ENCODE measurements around the gene QPRT.

The QPRT gene

GRCh38 chr16:29710227-29711219, 31.5 kb downstream of the QPRT start (continued):
- TF ChIP-seq ZNF26 (tag by site-specific recombination; IDR thresholded peaks at IDR 0.05) (no peak), PRDM1 (tag by site-specific recombination; IDR thresholded peaks at IDR 0.05) (peak; percentile 69; the same call in 1 of the 2 replicates), ZNF555 (tag by site-specific recombination; conservative IDR thresholded peaks at IDR 0.05) (no peak), ZNF624 (tag by site-specific recombination; IDR thresholded peaks at IDR 0.05) (no peak), ZNF350 (tag by site-specific recombination; IDR thresholded peaks at IDR 0.05) (no peak), ZEB2 (tag by site-specific recombination; IDR thresholded peaks at IDR 0.05) (no peak), ZNF571 (tag by site-specific recombination; IDR thresholded peaks at IDR 0.05) (no peak), ZXDB (tag by site-specific recombination; IDR thresholded peaks at IDR 0.05) (0 out of 2 replicates have a peak, but pooled peaks have one; percentile 18), ZNF610 (tag by site-specific recombination; IDR thresholded peaks at IDR 0.05; ENCODE audit: borderline replicate concordance) (no peak), ZNF654 (tag by site-specific recombination; IDR thresholded peaks at IDR 0.05; ENCODE audit: low read depth) (peak; percentile 45), EGR2 (tag by site-specific recombination; IDR thresholded peaks at IDR 0.05; ENCODE audit: low read depth) (no peak), ZNF514 (tag by site-specific recombination; IDR thresholded peaks at IDR 0.05) (no peak), ZNF157 (tag by site-specific recombination; IDR thresholded peaks at IDR 0.05) (no peak), ZNF366 (tag by site-specific recombination; conservative IDR thresholded peaks at IDR 0.05) (no peak), ZBTB48 (tag by site-specific recombination; IDR thresholded peaks at IDR 0.05) (no peak), ZNF692 (tag by site-specific recombination; IDR thresholded peaks at IDR 0.05) (peak; percentile 67), ZBTB7A (tag by site-specific recombination; IDR thresholded peaks at IDR 0.05; ENCODE audit: low read depth) (no peak), ZFP69B (tag by site-specific recombination; IDR thresholded peaks at IDR 0.05) (peak; percentile 42; the same call in 1 of the 2 replicates), ZNF837 (tag by site-specific recombination; IDR thresholded peaks at IDR 0.05) (no peak), ZNF623 (tag by site-specific recombination; IDR thresholded peaks at IDR 0.05) (no peak), PRDM4 (tag by site-specific recombination; IDR thresholded peaks at IDR 0.05) (no peak), ZNF274 (IDR thresholded peaks at IDR 0.05; ENCODE audit: low read length) (no peak), ZNF274 (tag by site-specific recombination; IDR thresholded peaks at IDR 0.05; ENCODE audit: borderline replicate concordance) (no peak), ZNF37A (tag by site-specific recombination; IDR thresholded peaks at IDR 0.05) (no peak), HOXC10 (CRISPR knock-in tag; IDR thresholded peaks at IDR 0.05) (no peak), BCL11A (tag by site-specific recombination; IDR thresholded peaks at IDR 0.05; ENCODE audit: low read depth) (no peak), MZF1 (tag by site-specific recombination; IDR thresholded peaks at IDR 0.05; ENCODE audit: borderline replicate concordance) (no peak), OSR2 (tag by site-specific recombination; IDR thresholded peaks at IDR 0.05) (no peak), ZBTB21 (tag by site-specific recombination; IDR thresholded peaks at IDR 0.05) (no peak), HIC1 (tag by site-specific recombination; IDR thresholded peaks at IDR 0.05) (no peak), ZNF138 (tag by site-specific recombination; IDR thresholded peaks at IDR 0.05; ENCODE audit: borderline replicate concordance) (no peak), ZIC2 (tag by site-specific recombination; IDR thresholded peaks at IDR 0.05) (no peak), ZNF174 (tag by site-specific recombination; IDR thresholded peaks at IDR 0.05) (no peak)
